ENCODE measurements around the gene TRAM1L1.

- TF ChIP-seq CTCF (IDR thresholded peaks at IDR 0.05) (no peak), POLR2A (IDR thresholded peaks at IDR 0.05) (no peak)
Measured at GRCh38 chr4:117096886-117097285, 11.5 kb upstream of the TRAM1L1 start.
